Mucosa of rectum (tissue), 2 donors: ENCODE data around the gene ZCCHC7.

ENCODE experiments used
- H3K27ac ChIP-seq, 2 donors: one replicate each; pipeline ENCODE4 v1.7.0; 2013; ENCODE audit warnings: inconsistent platforms in 2 of 2, low read depth in 2 of 2, low read length in 2 of 2
- H3K27me3 ChIP-seq, 2 donors: one replicate each; pipeline ENCODE4 v1.7.0; 2013; ENCODE audit warnings: low read length in 2 of 2; ENCODE audit not compliant: control insufficient read depth in 2 of 2, insufficient read depth in 2 of 2
- H3K36me3 ChIP-seq, 2 donors: one replicate each; pipeline ENCODE4 v1.7.0; 2013; ENCODE audit warnings: low read length in 2 of 2; ENCODE audit not compliant: control insufficient read depth in 2 of 2, insufficient read depth in 2 of 2
- H3K4me1 ChIP-seq, 2 donors: one replicate each; pipeline ENCODE4 v1.7.0; 2013; ENCODE audit warnings: low read length in 2 of 2, mild to moderate bottlenecking in 1 of 2; ENCODE audit not compliant: control insufficient read depth in 2 of 2, insufficient read depth in 2 of 2
- H3K4me3 ChIP-seq, 2 donors: one replicate each; pipeline ENCODE4 v1.7.0; 2013; ENCODE audit warnings: low read length in 2 of 2
- H3K9ac ChIP-seq, 2 donors: one replicate each; pipeline ENCODE4 v1.7.0; 2013; ENCODE audit warnings: low read length in 2 of 2, low read depth in 1 of 2, mild to moderate bottlenecking in 1 of 2
- H3K9me3 ChIP-seq, 2 donors: one replicate each; pipeline ENCODE4 v1.7.0; 2013; ENCODE audit warnings: low read length in 2 of 2; ENCODE audit not compliant: control insufficient read depth in 2 of 2
- donor health status: healthy.
- donor health status: Normal muscosa, but diverticular disease.

The ZCCHC7 gene

GRCh38 chr9:37148181-37148580 is 27.8 kb downstream of the ZCCHC7 start:
- Histone ChIP-seq H3K9ac (no peak overlapping the region), H3K27me3 (no peaks in the 10 kb centered on the region), H3K27ac (no peak overlapping the region), H3K36me3 (no peaks in the 10 kb centered on the region), H3K4me1 (peaks cover 0 to 3% of the 10 kb centered on the region in 2 donors), H3K4me3 (no peak overlapping the region), H3K9me3 (no peaks in the 10 kb centered on the region)

GRCh38 chr9:37149666-37150308 is 29.4 kb downstream of the ZCCHC7 start:
- Histone ChIP-seq H3K9me3 (no peaks in the 10 kb centered on the region), H3K36me3 (no peaks in the 10 kb centered on the region), H3K27me3 (no peaks in the 10 kb centered on the region), H3K27ac (no peak overlapping the region), H3K9ac (no peak overlapping the region), H3K4me1 (peaks cover 0 to 3% of the 10 kb centered on the region in 2 donors), H3K4me3 (no peak overlapping the region)

- Histone ChIP-seq H3K27ac (no peak overlapping the region), H3K4me3 (no peak overlapping the region), H3K9me3 (no peaks in the 10 kb centered on the region), H3K4me1 (peaks cover 0 to 3% of the 10 kb centered on the region in 2 donors), H3K27me3 (no peaks in the 10 kb centered on the region), H3K36me3 (no peaks in the 10 kb centered on the region), H3K9ac (no peak overlapping the region)
Observed at GRCh38 chr9:37150415-37150814, 30.0 kb downstream of the ZCCHC7 start.

GRCh38 chr9:37151812-37152211 is 31.4 kb downstream of the ZCCHC7 start:
- H3K27ac ChIP-seq = no peak overlapping the region
- H3K27me3 ChIP-seq = no peaks in the 10 kb centered on the region
- no peaks in the 10 kb centered on the region for H3K4me1 ChIP-seq
- H3K9ac ChIP-seq = no peak overlapping the region
- no peaks in the 10 kb centered on the region for H3K9me3 ChIP-seq
- H3K36me3 ChIP-seq = no peaks in the 10 kb centered on the region
- no peak overlapping the region for H3K4me3 ChIP-seq

- Histone ChIP-seq H3K4me1 (no peaks in the 10 kb centered on the region), H3K27me3 (no peaks in the 10 kb centered on the region), H3K4me3 (no peak overlapping the region), H3K9me3 (no peaks in the 10 kb centered on the region), H3K36me3 (no peaks in the 10 kb centered on the region), H3K9ac (no peak overlapping the region), H3K27ac (no peak overlapping the region)
Observed at GRCh38 chr9:37152365-37152764, 32.0 kb downstream of the ZCCHC7 start.

GRCh38 chr9:37155601-37156000 is 35.2 kb downstream of the ZCCHC7 start:
- Histone ChIP-seq H3K27ac (no peak overlapping the region), H3K27me3 (no peaks in the 10 kb centered on the region), H3K9ac (no peak overlapping the region), H3K9me3 (no peaks in the 10 kb centered on the region), H3K36me3 (peaks cover 0 to 3% of the 10 kb centered on the region in 2 donors), H3K4me1 (no peaks in the 10 kb centered on the region), H3K4me3 (no peak overlapping the region)

- H3K27me3 ChIP-seq = no peaks in the 10 kb centered on the region
- peaks cover 0 to 3% of the 10 kb centered on the region in 2 donors for H3K36me3 ChIP-seq
- no peak overlapping the region for H3K9ac ChIP-seq
- no peak overlapping the region for H3K4me3 ChIP-seq
- H3K4me1 ChIP-seq = no peaks in the 10 kb centered on the region
- H3K9me3 ChIP-seq = no peaks in the 10 kb centered on the region
- no peak overlapping the region for H3K27ac ChIP-seq
Observed at GRCh38 chr9:37156205-37156604, 35.8 kb downstream of the ZCCHC7 start.

GRCh38 chr9:37156781-37157356 is 36.5 kb downstream of the ZCCHC7 start:
- H3K27me3 ChIP-seq = no peaks in the 10 kb centered on the region
- no peak overlapping the region for H3K27ac ChIP-seq
- H3K9me3 ChIP-seq = no peaks in the 10 kb centered on the region
- no peaks in the 10 kb centered on the region for H3K4me1 ChIP-seq
- H3K9ac ChIP-seq = no peak overlapping the region
- peaks cover 2 to 3% of the 10 kb centered on the region in 2 donors for H3K36me3 ChIP-seq
- no peak overlapping the region for H3K4me3 ChIP-seq

- no peak overlapping the region for H3K9ac ChIP-seq
- H3K4me1 ChIP-seq = no peaks in the 10 kb centered on the region
- H3K4me3 ChIP-seq = no peak overlapping the region
- no peaks in the 10 kb centered on the region for H3K27me3 ChIP-seq
- no peak overlapping the region for H3K27ac ChIP-seq
- H3K36me3 ChIP-seq = peaks cover 3% of the 10 kb centered on the region in 2 donors
- no peaks in the 10 kb centered on the region for H3K9me3 ChIP-seq
Observed at GRCh38 chr9:37157726-37158377, 37.5 kb downstream of the ZCCHC7 start.

GRCh38 chr9:37163299-37163698 is 42.9 kb downstream of the ZCCHC7 start:
- Histone ChIP-seq H3K9ac (no peak overlapping the region), H3K4me3 (no peak overlapping the region), H3K27me3 (no peaks in the 10 kb centered on the region), H3K9me3 (no peaks in the 10 kb centered on the region), H3K36me3 (peaks cover 3% of the 10 kb centered on the region in 2 donors), H3K27ac (no peak overlapping the region), H3K4me1 (no peaks in the 10 kb centered on the region)
